Left lung (tissue), 10 donors: ENCODE results near the gene SPIRE2. TPM values are rescaled to one million over a fixed set of nuclear protein-coding genes. Genes with fewer than 3 reads are reported as not detected.
"Not testable (repeated sequence)": the region's sequence is repeated elsewhere in the genome, so short reads cannot be mapped to it uniquely, and the experiment has no call there.

Source experiments
- ATAC-seq: fragments of 200-7000 bp; cut with Tn5 transposase; one replicate; pipeline ENCODE4 v1.9.1; 2020; ENCODE audit warnings: moderate library complexity
- DNase-seq, 4 donors: peaks; one replicate each; pipeline ENCODE4 v3.0.0-alpha.2; 2013 to 2020
- H3K27ac ChIP-seq, 2 donors: fragments of 200-600 bp; sonication (generic) in 1 of 2; one replicate each; pipeline versions ENCODE4 v1.5.0 to v1.8.0; 2020 to 2021
- H3K27me3 ChIP-seq, 2 donors: fragments of 200-600 bp; sonication (generic) in 1 of 2; one replicate each; pipeline versions ENCODE4 v1.5.0 to v1.8.0; 2020 to 2021
- H3K36me3 ChIP-seq, 2 donors: fragments of 200-600 bp; sonication (generic) in 1 of 2; one replicate each; pipeline versions ENCODE4 v1.5.0 to v1.8.0; 2020 to 2021
- H3K4me1 ChIP-seq, 2 donors: fragments of 200-600 bp; one replicate each; pipeline ENCODE4 v1.8.0; 2021
- H3K4me3 ChIP-seq, 2 donors: fragments of 200-600 bp; sonication (generic) in 1 of 2; one replicate each; pipeline versions ENCODE4 v1.5.0 to v1.8.0; 2020 to 2021; ENCODE audit warnings: mild to moderate bottlenecking in 1 of 2
- H3K9me3 ChIP-seq, 2 donors: fragments of 200-600 bp; sonication (generic) in 1 of 2; one replicate each; pipeline versions ENCODE4 v1.5.0 to v1.8.0; 2020 to 2021
- CTCF ChIP-seq, 2 donors: fragments of 200-600 bp; sonication (generic) in 1 of 2; IDR thresholded peaks; one replicate each; pipeline versions ENCODE4 v1.5.0 to v1.8.0; 2021; ENCODE audit warnings: antibody characterized with exemption in 2 of 2
- intact Hi-C, 2 donors: fragments of 100-400 bp; cut with DNase I; formaldehyde crosslinking; loops; one replicate each; pipeline versions ENCODE4 v1.11.2 to v1.14.2; 2022
- polyA plus RNA-seq, 6 donors: library from polyadenylated mRNA; unstranded; fragments of 120-200 nt; gene quantifications; one replicate each; pipeline ENCODE4 v1.2.1, GENCODE V29; 2013; ENCODE audit not compliant: insufficient read length in 6 of 6
- total RNA-seq, 2 donors: library from RNA; stranded (reverse); fragmentation: NEBNext Ultra II Directional; extraction: Animal tissue kit (Norgen Biotek cat#: 25700); gene quantifications; one replicate each; pipeline ENCODE4 v1.2.1, GENCODE V29; 2021
- donor health status: DM: no; HTN: yes; CAD: no.
- donor health status: DM: no; HTN: no; CAD: no.

The SPIRE2 gene
- total and polyA plus RNA-seq, 8 donors, result 9.1 to 23.9 (median 12.2) TPM

GRCh38 chr16:89822188-89823086 lies 5.8 kb upstream of the SPIRE2 start:
- H3K4me3 ChIP-seq, result no peak overlapping the region
- H3K9me3 ChIP-seq, result no peaks in the 10 kb centered on the region
- no peak for TF ChIP-seq CTCF (IDR thresholded peaks at IDR 0.05)
- DNase-seq (peak in 2 of 4 donors; percentile 60 to 66), ATAC-seq (peak; percentile 88)
- peaks cover 0 to 6% of the 10 kb centered on the region in 2 donors for H3K27me3 ChIP-seq
- H3K4me1 ChIP-seq, result peaks cover under 1 to 21% of the 10 kb centered on the region in 2 donors
- no peak overlapping the region for H3K27ac ChIP-seq
- no peaks in the 10 kb centered on the region for H3K36me3 ChIP-seq
- intact Hi-C loops, result no loop called here

GRCh38 chr16:89823087-89823823 lies 5.0 kb upstream of the SPIRE2 start:
- H3K4me3 ChIP-seq, result no peak overlapping the region
- H3K27me3 ChIP-seq, result peaks cover 0 to 12% of the 10 kb centered on the region in 2 donors
- no peaks in the 10 kb centered on the region for H3K9me3 ChIP-seq
- no peak for ATAC-seq
- no peak for TF ChIP-seq CTCF (IDR thresholded peaks at IDR 0.05)
- H3K4me1 ChIP-seq, result peaks cover 0 to 20% of the 10 kb centered on the region in 2 donors
- intact Hi-C loops, result no loop called here
- H3K36me3 ChIP-seq, result no peaks in the 10 kb centered on the region
- peak in 1 of 4 donors; percentile 32 for DNase-seq
- no peak overlapping the region for H3K27ac ChIP-seq

- H3K27ac ChIP-seq, intact Hi-C loops: not testable (repeated sequence)
These were observed 4.5 kb upstream of the SPIRE2 start for GRCh38 chr16:89823824-89824148.

GRCh38 chr16:89826531-89827382 lies 1.5 kb upstream of the SPIRE2 start:
- H3K27me3 ChIP-seq, result peaks cover 0 to 29% of the 10 kb centered on the region in 2 donors
- peaks cover 0 to 21% of the 10 kb centered on the region in 2 donors for H3K4me1 ChIP-seq
- DNase-seq (no peak), ATAC-seq (peak; percentile 23)
- peak overlapping the region in 1 of 2 donors; percentile 53 for H3K27ac ChIP-seq
- H3K4me3 ChIP-seq, result no peak overlapping the region
- TF ChIP-seq CTCF (IDR thresholded peaks at IDR 0.05), result no peak
- H3K9me3 ChIP-seq, result no peaks in the 10 kb centered on the region
- intact Hi-C loops, result no loop called here
- no peaks in the 10 kb centered on the region for H3K36me3 ChIP-seq

More at GRCh38 chr16:89823824-89824148, 4.5 kb upstream of the SPIRE2 start:
- not testable (repeated sequence) for H3K9me3 ChIP-seq, ATAC-seq, DNase-seq, H3K4me3 ChIP-seq, H3K36me3 ChIP-seq
- Histone ChIP-seq H3K4me1 (peaks cover 0 to 18% of the 10 kb centered on the region in 2 donors), H3K27me3 (peaks cover 0 to 16% of the 10 kb centered on the region in 2 donors)
